Measurements from ENCODE around the gene C5AR2. TPM values are rescaled to one million over a fixed set of nuclear protein-coding genes. Genes with fewer than 3 reads are reported as not detected.

The C5AR2 gene
- total RNA-seq, 1 donor from 2014 or later: not detected

GRCh38 chr19:47389150-47389556 lies 57.2 kb downstream of the C5AR2 start:
- H3K36me3 Mint-ChIP-seq: no peaks in the 10 kb centered on the region
- no peaks in the 10 kb centered on the region for H3K9me3 Mint-ChIP-seq
- peaks cover 3% of the 10 kb centered on the region for H3K4me1 Mint-ChIP-seq
- H3K27ac Mint-ChIP-seq: no peak overlapping the region
- peaks cover 10% of the 10 kb centered on the region for H3K27me3 Mint-ChIP-seq (ENCODE audit: low read depth)
- DNase-seq (ENCODE audit: low spot score in 2 of 2, unreplicated experiment in 2 of 2): no peak
- no peak overlapping the region for H3K4me3 Mint-ChIP-seq
- TF ChIP-seq CTCF (IDR thresholded peaks at IDR 0.05; ENCODE audit: unreplicated experiment): no peak

GRCh38 chr19:47390533-47391488 lies 58.8 kb downstream of the C5AR2 start:
- Mint-ChIP-seq H3K9me3 (no peaks in the 10 kb centered on the region), H3K4me1 (peaks cover 3% of the 10 kb centered on the region), H3K27me3 (ENCODE audit: low read depth) (peaks cover 12% of the 10 kb centered on the region), H3K27ac (no peak overlapping the region), H3K4me3 (no peak overlapping the region), H3K36me3 (no peaks in the 10 kb centered on the region)
- DNase-seq (ENCODE audit: low spot score in 2 of 2, unreplicated experiment in 2 of 2): no peak
- TF ChIP-seq CTCF (IDR thresholded peaks at IDR 0.05; ENCODE audit: unreplicated experiment): no peak

- peak; percentile 77 for TF ChIP-seq CTCF (IDR thresholded peaks at IDR 0.05; ENCODE audit: unreplicated experiment)
- DNase-seq (ENCODE audit: low spot score in 2 of 2, unreplicated experiment in 2 of 2): peak; percentile 64 to 84
- Mint-ChIP-seq H3K4me1 (peaks cover 3% of the 10 kb centered on the region), H3K27ac (peak overlapping the region; percentile 7), H3K36me3 (no peaks in the 10 kb centered on the region), H3K4me3 (no peak overlapping the region), H3K9me3 (no peaks in the 10 kb centered on the region), H3K27me3 (ENCODE audit: low read depth) (peaks cover 14% of the 10 kb centered on the region)
Observed at GRCh38 chr19:47391510-47392223, 59.7 kb downstream of the C5AR2 start.

Other genes with a start within 250 kb of the C5AR2 start
- 65.3 to 68.7 TPM (median 67.9 TPM) in 3 replicates for gene ZC3H4, start 218.4 kb upstream of the C5AR2 start, total RNA-seq
- gene SAE1, start 201.3 kb upstream of the C5AR2 start, total RNA-seq: 137 to 141 TPM (median 138 TPM) in 3 replicates
- gene BBC3, start 101.0 kb upstream of the C5AR2 start, total RNA-seq: 19.1 to 19.6 TPM (median 19.5 TPM) in 3 replicates
- gene CCDC9, start 75.7 kb upstream of the C5AR2 start, total RNA-seq: 45.6 to 49.2 TPM (median 46.8 TPM) in 3 replicates
- gene INAFM1, start 57.3 kb upstream of the C5AR2 start, total RNA-seq: 24.4 to 25.1 TPM (median 24.6 TPM) in 3 replicates
- gene C5AR1, start 22.3 kb upstream of the C5AR2 start, total RNA-seq: 0.47 to 1.2 TPM (median 0.98 TPM) in 3 replicates
- 31.7 to 31.9 TPM (median 31.7 TPM) in 3 replicates for gene DHX34, start 17.1 kb downstream of the C5AR2 start, total RNA-seq
- gene MEIS3, start 87.4 kb downstream of the C5AR2 start, total RNA-seq: 268 to 277 TPM (median 273 TPM) in 3 replicates
- 2.2 to 3.7 TPM (median 2.5 TPM) in 3 replicates for gene SLC8A2, start 139.7 kb downstream of the C5AR2 start, total RNA-seq
- 18.4 to 20.4 TPM (median 20.1 TPM) in 3 replicates for gene KPTN, start 152.0 kb downstream of the C5AR2 start, total RNA-seq
- 53.6 to 56.4 TPM (median 54.7 TPM) in 3 replicates for gene NAPA, start 182.9 kb downstream of the C5AR2 start, total RNA-seq
- gene ZNF541, start 241.0 kb downstream of the C5AR2 start, total RNA-seq: 0.13 to 0.81 TPM (median 0.18 TPM) in 3 replicates